Tibial nerve (tissue), 4 donors: ENCODE measurements around the gene NANOS3.

Experiments
- EP300 ChIP-seq, 2 donors: sonication (generic); formaldehyde crosslinking; IDR thresholded peaks; one replicate each; pipeline ENCODE4 v1.6.1; 2017; ENCODE audit warnings: antibody characterized with exemption in 2 of 2, mild to moderate bottlenecking in 1 of 2
- POLR2A ChIP-seq, 2 donors: fragments of 450-650 bp; IDR thresholded peaks; one replicate each; pipeline ENCODE4 v1.6.1; 2017; ENCODE audit warnings: antibody characterized with exemption in 2 of 2, mild to moderate bottlenecking in 2 of 2, moderate library complexity in 2 of 2
- TF ChIP-seq, protein P1 (sequence below), 5 experiments: fragments of 200-600 bp in 3 of 5; fragments of 450-650 bp in 2 of 5; sonication (generic) in 3 of 5; IDR thresholded peaks; one replicate each; pipeline ENCODE4 v1.5.1; 2016 to 2019; ENCODE audit warnings: antibody characterized with exemption in 5 of 5, mild to moderate bottlenecking in 3 of 5, moderate library complexity in 2 of 5

DNA sequence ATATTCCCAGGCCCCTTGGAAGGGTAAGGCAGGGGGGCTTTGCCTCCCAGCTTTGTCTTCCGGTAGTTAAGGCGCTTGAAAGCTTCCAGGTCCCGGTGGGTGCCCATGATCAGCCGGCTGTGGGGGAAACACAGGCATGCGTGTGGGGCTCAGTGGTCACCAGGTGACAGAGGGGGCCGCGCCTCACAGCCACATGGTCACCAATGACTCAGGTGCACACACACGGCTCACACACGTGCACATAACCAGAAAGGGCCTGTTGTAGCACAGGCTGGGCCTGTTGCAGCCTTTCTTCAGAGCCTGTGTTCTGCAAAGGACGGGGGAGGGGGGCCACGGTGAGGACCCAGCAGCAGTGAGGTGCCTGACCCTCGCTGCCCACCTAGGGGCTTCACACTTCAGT is 5.9 kb downstream of the NANOS3 start:
- TF ChIP-seq, protein P1, sequence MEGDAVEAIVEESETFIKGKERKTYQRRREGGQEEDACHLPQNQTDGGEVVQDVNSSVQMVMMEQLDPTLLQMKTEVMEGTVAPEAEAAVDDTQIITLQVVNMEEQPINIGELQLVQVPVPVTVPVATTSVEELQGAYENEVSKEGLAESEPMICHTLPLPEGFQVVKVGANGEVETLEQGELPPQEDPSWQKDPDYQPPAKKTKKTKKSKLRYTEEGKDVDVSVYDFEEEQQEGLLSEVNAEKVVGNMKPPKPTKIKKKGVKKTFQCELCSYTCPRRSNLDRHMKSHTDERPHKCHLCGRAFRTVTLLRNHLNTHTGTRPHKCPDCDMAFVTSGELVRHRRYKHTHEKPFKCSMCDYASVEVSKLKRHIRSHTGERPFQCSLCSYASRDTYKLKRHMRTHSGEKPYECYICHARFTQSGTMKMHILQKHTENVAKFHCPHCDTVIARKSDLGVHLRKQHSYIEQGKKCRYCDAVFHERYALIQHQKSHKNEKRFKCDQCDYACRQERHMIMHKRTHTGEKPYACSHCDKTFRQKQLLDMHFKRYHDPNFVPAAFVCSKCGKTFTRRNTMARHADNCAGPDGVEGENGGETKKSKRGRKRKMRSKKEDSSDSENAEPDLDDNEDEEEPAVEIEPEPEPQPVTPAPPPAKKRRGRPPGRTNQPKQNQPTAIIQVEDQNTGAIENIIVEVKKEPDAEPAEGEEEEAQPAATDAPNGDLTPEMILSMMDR (IDR thresholded peaks at IDR 0.05), result no peak
- TF ChIP-seq POLR2A (IDR thresholded peaks at IDR 0.05), result no peak
- no peak for TF ChIP-seq EP300 (IDR thresholded peaks at IDR 0.05)
